Mesendoderm (in vitro differentiated cells): ENCODE results near the gene TOGARAM2.

Source experiments
- DNase-seq: peaks from one replicate; pipeline ENCODE4 v3.0.0; 2013
- H2AK5ac ChIP-seq: 2 replicates; pipeline ENCODE4 v1.6.1; 2013; ENCODE audit warnings: low read length, inconsistent platforms
- H2BK120ac ChIP-seq: 2 replicates; pipeline ENCODE4 v1.6.1; 2013; ENCODE audit warnings: low read depth, mild to moderate bottlenecking, low read length, moderate library complexity, mixed read lengths
- H2BK15ac ChIP-seq: replicated peaks from 2 replicates; pipeline ENCODE4 v1.6.1; 2013; ENCODE audit warnings: low read depth, mild to moderate bottlenecking, moderate library complexity
- H2BK5ac ChIP-seq: 2 replicates; pipeline ENCODE4 v1.6.1; 2013; ENCODE audit warnings: low read length, inconsistent platforms
- H3K18ac ChIP-seq: 2 replicates; pipeline ENCODE4 v1.6.1; 2013; ENCODE audit warnings: mild to moderate bottlenecking, low read length, mixed read lengths
- H3K23ac ChIP-seq: one replicate; pipeline ENCODE4 v1.6.1; 2013; ENCODE audit warnings: low read length
- H3K27ac ChIP-seq: 2 replicates; pipeline ENCODE4 v1.5.1; 2013; ENCODE audit warnings: low read depth, mild to moderate bottlenecking, inconsistent platforms, low read length, moderate library complexity
- H3K27me3 ChIP-seq: 2 replicates; pipeline ENCODE4 v1.6.1; 2013; ENCODE audit warnings: low read length, control low read depth, mild to moderate bottlenecking, inconsistent platforms; ENCODE audit not compliant: insufficient read depth, poor library complexity
- H3K36me3 ChIP-seq: 2 replicates; pipeline ENCODE4 v1.6.1; 2013; ENCODE audit warnings: low read length, inconsistent platforms; ENCODE audit not compliant: control insufficient read depth, insufficient read depth
- H3K4ac ChIP-seq: one replicate; pipeline ENCODE4 v1.6.1; 2013; ENCODE audit warnings: low read depth, mild to moderate bottlenecking, low read length, moderate library complexity
- H3K4me1 ChIP-seq: 2 replicates; pipeline ENCODE4 v1.6.1; 2013; ENCODE audit warnings: low read depth, low read length, inconsistent platforms; ENCODE audit not compliant: control insufficient read depth
- H3K4me2 ChIP-seq: 2 replicates; pipeline ENCODE4 v1.6.1; 2013; ENCODE audit warnings: low read length
- H3K4me3 ChIP-seq: 2 replicates; pipeline ENCODE4 v1.5.1; 2013; ENCODE audit warnings: mild to moderate bottlenecking, low read length
- H3K56ac ChIP-seq: one replicate; pipeline ENCODE4 v1.6.1; 2013; ENCODE audit warnings: low read length
- H3K79me1 ChIP-seq: 2 replicates; pipeline ENCODE4 v1.6.1; 2013; ENCODE audit warnings: low read length, inconsistent platforms
- H3K79me2 ChIP-seq: 2 replicates; pipeline ENCODE4 v1.6.1; 2013; ENCODE audit warnings: mild to moderate bottlenecking, low read length; ENCODE audit not compliant: control insufficient read depth, insufficient read depth
- H3K9ac ChIP-seq: 2 replicates; pipeline ENCODE4 v1.6.1; 2013; ENCODE audit warnings: low read length, inconsistent platforms
- H4K5ac ChIP-seq: one replicate; pipeline ENCODE4 v1.6.1; 2013; ENCODE audit warnings: low read length
- H4K8ac ChIP-seq: one replicate; pipeline ENCODE4 v1.6.1; 2013; ENCODE audit warnings: low read depth, mild to moderate bottlenecking, control low read depth, low read length, moderate library complexity
- WGBS: extraction: QIAGEN DNeasy Blood & Tissue Kit; methylation state at CpG from one replicate; pipeline ENCODE4 v1.1.7; 2013; ENCODE audit warnings: low lambda C conversion rate, missing lambda C conversion rate; ENCODE audit not compliant: insufficient coverage; ENCODE audit errors: extremely low coverage; 5-methylcytosine and 5-hydroxymethylcytosine counted together

TOGARAM2 gene

DNA sequence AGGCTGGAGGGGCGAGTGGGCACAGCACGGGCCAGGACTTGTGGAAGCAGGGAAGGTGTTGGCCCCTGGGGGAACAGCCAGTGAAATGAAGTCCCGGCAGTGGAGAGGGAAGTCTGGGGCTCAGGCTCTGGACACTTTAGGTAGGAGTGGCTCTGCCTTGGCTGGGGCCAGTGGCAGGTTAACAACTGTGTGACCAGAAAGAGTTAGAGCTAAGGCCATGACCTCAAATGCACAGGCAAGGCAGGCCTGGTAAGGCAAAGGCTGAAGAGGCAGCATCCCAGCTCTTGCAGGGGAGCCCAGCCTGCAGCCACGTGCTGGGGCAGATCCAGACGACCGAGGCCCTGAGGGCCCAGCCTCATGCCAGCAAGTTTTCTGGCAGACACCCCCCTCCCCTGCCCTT lies 71.7 kb downstream of the TOGARAM2 start:
- peak overlapping the region; percentile 65 for H3K27ac ChIP-seq
- no CpG with 5 or more reads among the region's 6 CpGs for WGBS
- H3K27me3 ChIP-seq: no peaks in the 10 kb centered on the region
- no peak overlapping the region for H3K4me2 ChIP-seq
- H4K8ac ChIP-seq: no peak overlapping the region
- peak overlapping the region; percentile 48 for H2BK5ac ChIP-seq
- no peak overlapping the region for H3K4me3 ChIP-seq
- peak overlapping the region; percentile 16 for H2BK120ac ChIP-seq
- H3K79me2 ChIP-seq: no peaks in the 10 kb centered on the region
- peak overlapping the region; percentile 59 for H2AK5ac ChIP-seq
- H3K18ac ChIP-seq: peak overlapping the region; percentile 19
- no peak overlapping the region for H3K9ac ChIP-seq
- H2BK15ac ChIP-seq: no peak overlapping the region
- H3K4me1 ChIP-seq: peaks cover 17% of the 10 kb centered on the region
- no peaks in the 10 kb centered on the region for H3K79me1 ChIP-seq
- peak overlapping the region; percentile 46 for H3K4ac ChIP-seq
- peak overlapping the region; percentile 37 for H3K23ac ChIP-seq
- no peaks in the 10 kb centered on the region for H3K36me3 ChIP-seq
- no peak overlapping the region for H4K5ac ChIP-seq
- DNase-seq: no peak
- peak overlapping the region; percentile 65 for H3K56ac ChIP-seq

DNA sequence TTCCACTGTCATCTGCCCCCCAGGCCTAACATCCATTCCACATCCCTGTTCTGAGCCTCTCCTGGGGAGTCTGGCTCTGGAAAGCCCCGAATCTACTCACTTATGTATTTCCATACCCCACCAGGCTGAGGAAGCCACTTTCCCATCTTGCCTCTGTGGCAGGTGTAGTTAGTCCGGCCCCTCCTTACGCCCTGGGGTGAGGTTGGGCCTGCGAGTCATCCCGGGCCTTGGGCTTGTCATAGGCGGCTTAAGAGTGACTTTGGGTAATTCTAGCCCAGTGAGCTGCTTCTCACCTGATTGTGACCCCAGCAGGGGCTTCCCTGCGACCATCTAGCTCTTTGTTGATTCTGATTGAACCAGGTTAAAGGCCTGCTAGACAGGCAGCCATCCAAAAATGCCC lies 72.1 kb downstream of the TOGARAM2 start:
- no peaks in the 10 kb centered on the region for H3K36me3 ChIP-seq
- no peak overlapping the region for H3K4ac ChIP-seq
- H3K9ac ChIP-seq: no peak overlapping the region
- no peak overlapping the region for H3K56ac ChIP-seq
- no peaks in the 10 kb centered on the region for H3K27me3 ChIP-seq
- H3K4me3 ChIP-seq: no peak overlapping the region
- H2BK5ac ChIP-seq: no peak overlapping the region
- no peaks in the 10 kb centered on the region for H3K79me1 ChIP-seq
- peak overlapping the region; percentile 65 for H3K27ac ChIP-seq
- no peak overlapping the region for H3K4me2 ChIP-seq
- H3K18ac ChIP-seq: peak overlapping the region; percentile 19
- peaks cover 17% of the 10 kb centered on the region for H3K4me1 ChIP-seq
- no peak overlapping the region for H3K23ac ChIP-seq
- no peak overlapping the region for H2AK5ac ChIP-seq
- H3K79me2 ChIP-seq: no peaks in the 10 kb centered on the region
- no CpG with 5 or more reads among the region's 7 CpGs for WGBS
- peak; percentile 97 for DNase-seq
- no peak overlapping the region for H2BK15ac ChIP-seq
- no peak overlapping the region for H2BK120ac ChIP-seq
- no peak overlapping the region for H4K5ac ChIP-seq
- H4K8ac ChIP-seq: no peak overlapping the region

DNA sequence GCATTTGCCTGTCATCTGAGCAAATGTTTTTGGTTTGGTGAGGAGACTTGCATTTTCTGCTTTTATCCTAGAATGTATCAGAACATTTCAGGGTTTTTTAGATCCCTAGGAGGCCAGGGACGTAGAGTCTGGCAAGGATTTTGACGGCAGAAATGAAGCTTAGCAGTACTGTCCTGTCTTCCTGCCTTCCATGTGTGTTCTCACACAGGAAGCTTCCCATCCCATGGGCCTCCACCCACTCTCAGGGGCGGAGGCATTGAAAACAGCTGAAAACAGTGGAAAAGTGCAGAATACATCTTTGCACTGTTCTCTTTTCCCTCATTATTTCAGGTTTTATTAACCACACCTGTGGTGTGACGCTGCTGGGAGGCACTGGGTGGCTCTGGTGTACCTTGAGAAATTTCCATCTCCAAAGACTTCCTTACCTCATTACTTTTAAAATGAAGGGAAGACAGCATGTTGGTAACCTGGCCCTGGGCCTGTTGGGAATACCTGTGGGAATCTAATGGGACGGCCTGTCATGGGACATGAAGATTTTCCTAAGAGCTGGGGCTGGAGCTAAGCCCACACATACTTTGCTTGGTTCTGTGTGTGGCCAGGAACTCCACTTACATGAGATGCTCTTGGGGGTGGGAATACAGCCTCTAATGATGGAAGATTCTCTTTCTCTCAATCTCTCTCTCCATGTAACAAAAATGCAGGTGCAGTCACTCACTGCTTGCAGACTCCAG lies 72.7 kb downstream of the TOGARAM2 start:
- no peak overlapping the region for H2BK15ac ChIP-seq
- H3K36me3 ChIP-seq: no peaks in the 10 kb centered on the region
- H3K4me3 ChIP-seq: no peak overlapping the region
- peak overlapping the region; percentile 15 for H2BK120ac ChIP-seq
- no peak overlapping the region for H3K4ac ChIP-seq
- peak overlapping the region; percentile 37 for H2AK5ac ChIP-seq
- H3K27me3 ChIP-seq: no peaks in the 10 kb centered on the region
- no peaks in the 10 kb centered on the region for H3K79me1 ChIP-seq
- no peaks in the 10 kb centered on the region for H3K79me2 ChIP-seq
- peak overlapping the region; percentile 77 for H3K56ac ChIP-seq
- peak overlapping the region; percentile 64 for H3K27ac ChIP-seq
- no peak overlapping the region for H3K23ac ChIP-seq
- H3K9ac ChIP-seq: no peak overlapping the region
- H4K8ac ChIP-seq: no peak overlapping the region
- no CpG with 5 or more reads among the region's 5 CpGs for WGBS
- peak overlapping the region; percentile 62 for H4K5ac ChIP-seq
- peak; percentile 71 for DNase-seq
- no peak overlapping the region for H3K4me2 ChIP-seq
- peak overlapping the region; percentile 62 for H2BK5ac ChIP-seq
- H3K4me1 ChIP-seq: peaks cover 17% of the 10 kb centered on the region
- H3K18ac ChIP-seq: peak overlapping the region; percentile 94

DNA sequence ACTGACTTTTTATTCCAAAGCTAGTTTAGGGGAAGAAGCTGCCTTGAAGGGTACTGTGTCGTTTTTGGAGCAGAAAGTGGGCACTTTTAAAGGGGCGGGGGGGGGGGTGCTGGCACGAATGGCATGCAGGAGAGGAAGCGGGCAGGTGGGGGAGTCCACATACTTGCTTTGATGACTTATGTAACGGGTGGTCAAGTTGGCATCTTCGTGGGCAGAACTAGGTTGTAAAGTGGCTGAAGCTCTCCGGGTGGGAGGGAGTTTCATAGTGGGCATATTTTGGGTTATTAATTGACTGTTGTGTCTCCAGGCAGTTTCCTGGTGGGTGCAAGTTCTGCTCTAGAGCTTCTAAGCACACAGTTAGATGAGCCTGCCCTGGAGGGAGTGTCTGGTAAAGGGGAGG lies 73.3 kb downstream of the TOGARAM2 start:
- Histone ChIP-seq H3K18ac (peak overlapping the region; percentile 94), H3K4me1 (peaks cover 17% of the 10 kb centered on the region), H2BK5ac (peak overlapping the region; percentile 59), H3K23ac (no peak overlapping the region), H2BK15ac (no peak overlapping the region), H3K27me3 (no peaks in the 10 kb centered on the region), H3K36me3 (no peaks in the 10 kb centered on the region), H3K9ac (no peak overlapping the region), H3K79me2 (no peaks in the 10 kb centered on the region), H3K4ac (no peak overlapping the region), H3K79me1 (no peaks in the 10 kb centered on the region), H3K4me3 (no peak overlapping the region), H3K56ac (no peak overlapping the region), H2AK5ac (peak overlapping the region; percentile 81), H2BK120ac (peak overlapping the region; percentile 15), H4K5ac (no peak overlapping the region), H3K4me2 (no peak overlapping the region), H4K8ac (no peak overlapping the region), H3K27ac (peak overlapping the region; percentile 64)
- DNase-seq: no peak
- WGBS: no CpG with 5 or more reads among the region's 7 CpGs

DNA sequence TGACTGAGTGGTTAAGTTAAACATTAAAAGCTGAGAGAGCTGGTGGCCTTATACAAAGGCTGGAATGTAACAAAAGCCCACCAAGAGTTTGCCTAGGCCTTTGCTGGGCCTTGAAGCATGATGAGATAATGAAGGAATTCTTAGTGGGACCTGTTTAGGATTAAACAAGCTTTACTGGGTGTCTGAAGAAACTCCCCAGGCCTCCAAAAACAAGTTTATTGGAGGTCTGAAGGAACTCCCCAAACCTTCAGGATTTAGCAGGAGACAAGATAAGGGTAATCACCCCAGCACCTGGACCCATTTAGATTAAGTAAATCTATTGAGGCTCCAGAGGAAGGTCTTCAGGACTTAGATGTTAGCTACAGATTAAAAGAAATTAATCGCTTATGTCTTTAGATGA lies 74.5 kb downstream of the TOGARAM2 start:
- no peak overlapping the region for H3K18ac ChIP-seq
- H2BK15ac ChIP-seq: no peak overlapping the region
- no peak overlapping the region for H2AK5ac ChIP-seq
- peaks cover 17% of the 10 kb centered on the region for H3K4me1 ChIP-seq
- no peak overlapping the region for H4K8ac ChIP-seq
- no peak overlapping the region for H2BK120ac ChIP-seq
- no peak overlapping the region for H2BK5ac ChIP-seq
- H3K79me2 ChIP-seq: no peaks in the 10 kb centered on the region
- no peak overlapping the region for H4K5ac ChIP-seq
- no peaks in the 10 kb centered on the region for H3K27me3 ChIP-seq
- H3K56ac ChIP-seq: no peak overlapping the region
- no peak overlapping the region for H3K27ac ChIP-seq
- H3K9ac ChIP-seq: no peak overlapping the region
- no peak overlapping the region for H3K4ac ChIP-seq
- no peaks in the 10 kb centered on the region for H3K36me3 ChIP-seq
- H3K79me1 ChIP-seq: no peaks in the 10 kb centered on the region
- no CpG with 5 or more reads among the region's 1 CpG for WGBS
- no peak overlapping the region for H3K4me2 ChIP-seq
- H3K23ac ChIP-seq: no peak overlapping the region
- no peak overlapping the region for H3K4me3 ChIP-seq
- DNase-seq: peak; percentile 87

DNA sequence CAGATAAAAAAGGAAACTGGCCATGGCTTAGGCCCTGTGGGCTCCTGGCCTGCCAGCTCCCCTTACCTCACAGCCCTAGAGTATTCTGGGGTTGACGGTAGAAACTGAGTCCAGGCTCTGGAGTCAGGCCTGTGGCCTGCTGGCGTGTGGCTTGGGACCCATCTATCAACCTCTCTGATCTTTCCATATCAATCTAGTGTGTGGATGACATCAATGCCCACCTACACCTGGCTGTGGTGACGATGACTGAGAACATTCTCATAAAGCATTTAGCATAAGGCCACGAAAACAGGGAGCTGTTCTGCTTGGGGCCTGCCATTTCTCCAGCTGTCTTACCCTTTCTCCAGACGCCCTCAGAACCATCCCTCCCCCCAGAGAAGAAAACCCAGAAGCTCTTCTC lies 75.4 kb downstream of the TOGARAM2 start:
- Histone ChIP-seq H3K27me3 (no peaks in the 10 kb centered on the region), H3K4ac (no peak overlapping the region), H3K27ac (peak overlapping the region; percentile 18), H3K56ac (no peak overlapping the region), H3K79me2 (no peaks in the 10 kb centered on the region), H3K4me2 (no peak overlapping the region), H3K18ac (no peak overlapping the region), H2BK120ac (peak overlapping the region; percentile 56), H3K4me1 (peaks cover 17% of the 10 kb centered on the region), H2BK15ac (no peak overlapping the region), H2AK5ac (no peak overlapping the region), H3K9ac (no peak overlapping the region), H2BK5ac (no peak overlapping the region), H3K4me3 (no peak overlapping the region), H3K23ac (no peak overlapping the region), H4K5ac (no peak overlapping the region), H4K8ac (no peak overlapping the region), H3K79me1 (no peaks in the 10 kb centered on the region), H3K36me3 (no peaks in the 10 kb centered on the region)
- no CpG with 5 or more reads among the region's 5 CpGs for WGBS
- DNase-seq: no peak
